Measurements from ENCODE around the gene RYR1.

The RYR1 gene

DNA sequence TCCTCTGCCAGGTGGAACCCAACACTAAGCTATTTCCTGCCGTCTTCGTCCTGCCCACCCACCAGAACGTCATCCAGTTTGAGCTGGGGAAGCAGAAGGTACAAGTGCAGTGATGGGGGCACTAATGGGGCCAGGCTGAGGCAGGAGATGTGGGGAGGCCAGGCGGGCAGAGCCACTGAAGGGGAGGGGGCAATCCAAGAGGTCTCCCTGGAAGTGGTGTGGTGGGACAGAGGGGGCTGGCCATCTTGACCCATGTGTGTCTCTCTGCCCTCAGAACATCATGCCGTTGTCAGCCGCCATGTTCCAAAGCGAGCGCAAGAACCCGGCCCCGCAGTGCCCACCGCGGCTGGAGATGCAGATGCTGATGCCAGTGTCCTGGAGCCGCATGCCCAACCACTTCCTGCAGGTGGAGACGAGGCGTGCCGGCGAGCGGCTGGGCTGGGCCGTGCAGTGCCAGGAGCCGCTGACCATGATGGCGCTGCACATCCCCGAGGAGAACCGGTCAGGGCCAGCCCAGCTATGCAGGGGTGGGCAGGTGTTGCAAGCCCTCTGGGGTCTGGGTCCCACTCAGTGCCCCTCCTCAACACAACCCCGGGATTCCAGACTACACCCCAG lies 49.6 kb downstream of the RYR1 start:
- no peak overlapping the region for H3K27ac ChIP-seq (replicated peaks)
- no peak overlapping the region for H3K4me3 ChIP-seq (replicated peaks; ENCODE audit: insufficient read depth, low read length)
- no peak for DNase-seq (ENCODE audit: low read depth in 1 of 2, low spot score in 1 of 2)
- TF ChIP-seq POLR2AphosphoS5 (IDR thresholded peaks at IDR 0.05; ENCODE audit: low read depth), result no peak
- TF ChIP-seq SPI1 (IDR thresholded peaks at IDR 0.05; ENCODE audit: borderline replicate concordance, low read depth), result no peak
- TF ChIP-seq GABPA (IDR thresholded peaks at IDR 0.05; ENCODE audit: low read depth), result no peak
- TF ChIP-seq CTCF (IDR thresholded peaks at IDR 0.05; ENCODE audit: insufficient read depth, low read length), result no peak
- TF ChIP-seq REST (IDR thresholded peaks at IDR 0.05; ENCODE audit: insufficient replicate concordance, low read depth), result no peak
- no peaks in the 10 kb centered on the region for H3K27me3 ChIP-seq (ENCODE audit: insufficient read depth, poor library complexity, severe bottlenecking)

- DNase-seq (ENCODE audit: low read depth in 1 of 2, low spot score in 1 of 2), result no peak
- Histone ChIP-seq H3K27me3 (ENCODE audit: insufficient read depth, poor library complexity, severe bottlenecking) (no peaks in the 10 kb centered on the region), H3K27ac (replicated peaks) (no peak overlapping the region), H3K4me3 (replicated peaks; ENCODE audit: insufficient read depth, low read length) (no peak overlapping the region)
- TF ChIP-seq POLR2AphosphoS5 (IDR thresholded peaks at IDR 0.05; ENCODE audit: low read depth) (no peak), REST (IDR thresholded peaks at IDR 0.05; ENCODE audit: insufficient replicate concordance, low read depth) (no peak), GABPA (IDR thresholded peaks at IDR 0.05; ENCODE audit: low read depth) (no peak), CTCF (IDR thresholded peaks at IDR 0.05; ENCODE audit: insufficient read depth, low read length) (no peak), SPI1 (IDR thresholded peaks at IDR 0.05; ENCODE audit: borderline replicate concordance, low read depth) (no peak)
Observed at GRCh38 chr19:38484747-38485146, 51.3 kb downstream of the RYR1 start.

DNA sequence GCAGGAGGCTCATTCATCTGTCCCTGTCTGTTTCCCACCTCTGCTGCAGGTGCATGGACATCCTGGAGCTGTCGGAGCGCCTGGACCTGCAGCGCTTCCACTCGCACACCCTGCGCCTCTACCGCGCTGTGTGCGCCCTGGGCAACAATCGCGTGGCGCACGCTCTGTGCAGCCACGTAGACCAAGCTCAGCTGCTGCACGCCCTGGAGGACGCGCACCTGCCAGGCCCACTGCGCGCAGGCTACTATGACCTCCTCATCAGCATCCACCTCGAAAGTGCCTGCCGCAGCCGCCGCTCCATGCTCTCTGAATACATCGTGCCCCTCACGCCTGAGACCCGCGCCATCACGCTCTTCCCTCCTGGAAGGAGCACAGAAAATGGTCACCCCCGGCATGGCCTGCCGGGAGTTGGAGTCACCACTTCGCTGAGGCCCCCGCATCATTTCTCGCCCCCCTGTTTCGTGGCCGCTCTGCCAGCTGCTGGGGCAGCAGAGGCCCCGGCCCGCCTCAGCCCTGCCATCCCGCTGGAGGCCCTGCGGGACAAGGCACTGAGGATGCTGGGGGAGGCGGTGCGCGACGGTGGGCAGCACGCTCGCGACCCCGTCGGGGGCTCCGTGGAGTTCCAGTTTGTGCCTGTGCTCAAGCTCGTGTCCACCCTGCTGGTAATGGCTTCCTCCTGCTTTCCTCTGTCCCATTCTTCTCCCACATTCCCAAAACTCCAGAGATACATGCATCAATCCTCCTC lies 52.2 kb downstream of the RYR1 start:
- Histone ChIP-seq H3K27me3 (ENCODE audit: insufficient read depth, poor library complexity, severe bottlenecking) (no peaks in the 10 kb centered on the region), H3K27ac (replicated peaks) (no peak overlapping the region), H3K4me3 (replicated peaks; ENCODE audit: insufficient read depth, low read length) (no peak overlapping the region)
- DNase-seq (ENCODE audit: low read depth in 1 of 2, low spot score in 1 of 2), result no peak
- TF ChIP-seq CTCF (IDR thresholded peaks at IDR 0.05; ENCODE audit: insufficient read depth, low read length) (no peak), POLR2AphosphoS5 (IDR thresholded peaks at IDR 0.05; ENCODE audit: low read depth) (no peak), GABPA (IDR thresholded peaks at IDR 0.05; ENCODE audit: low read depth) (no peak), REST (IDR thresholded peaks at IDR 0.05; ENCODE audit: insufficient replicate concordance, low read depth) (no peak), SPI1 (IDR thresholded peaks at IDR 0.05; ENCODE audit: borderline replicate concordance, low read depth) (no peak)

Data from HL-60 (cell line).